CD4-positive, alpha-beta T cell treated with Interleukin-15 for 1 hour (primary cell): Measurements from ENCODE around the gene GSG1L.
"Not testable (repeated sequence)": the region's sequence is repeated elsewhere in the genome, so short reads cannot be mapped to it uniquely, and the experiment has no call there.

Source experiments
- DNase-seq: peaks from one replicate; pipeline ENCODE4 v3.0.0-alpha.2; 2020

The GSG1L gene

GRCh38 chr16:27747946-27748345 lies 315.6 kb downstream of the GSG1L start:
- DNase-seq: no peak

DNA sequence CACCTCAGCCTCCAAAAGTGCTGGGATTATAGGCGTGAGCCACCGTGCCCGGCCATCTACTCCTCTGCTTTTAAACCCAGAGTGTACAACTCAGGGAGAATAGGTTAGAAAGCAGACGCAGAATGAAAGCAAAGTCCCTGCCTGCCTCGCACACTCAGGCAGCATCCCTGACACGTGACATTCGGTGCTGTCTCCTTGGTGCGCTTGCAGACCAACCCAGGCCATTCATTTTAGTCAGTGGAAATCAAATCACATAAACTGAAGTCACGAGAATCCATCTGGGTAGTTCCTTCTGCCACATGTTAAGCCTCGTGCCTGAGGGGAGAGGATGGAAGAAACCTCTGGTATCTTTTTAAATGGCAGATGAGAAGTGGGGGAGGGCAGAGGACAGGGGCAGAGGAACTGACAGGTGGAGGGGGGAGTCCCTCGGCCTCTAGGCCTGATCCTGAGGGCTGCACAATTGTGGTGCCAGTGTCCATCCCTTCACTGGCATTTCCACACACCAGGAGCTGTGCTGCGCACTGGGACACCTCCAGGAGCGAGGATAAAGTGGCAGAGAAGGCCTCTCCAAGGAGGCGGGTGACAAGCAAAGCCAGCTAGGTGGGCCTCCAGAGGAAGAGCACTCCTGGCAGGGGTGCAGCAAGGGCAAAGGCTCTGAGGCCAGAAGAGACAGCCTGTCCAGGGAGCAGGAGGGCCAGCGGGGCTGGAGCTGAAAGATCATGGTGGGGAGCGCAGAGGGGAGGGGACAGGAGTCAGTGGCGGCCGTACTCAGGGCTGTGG lies 317.2 kb downstream of the GSG1L start:
- DNase-seq: no peak

DNA sequence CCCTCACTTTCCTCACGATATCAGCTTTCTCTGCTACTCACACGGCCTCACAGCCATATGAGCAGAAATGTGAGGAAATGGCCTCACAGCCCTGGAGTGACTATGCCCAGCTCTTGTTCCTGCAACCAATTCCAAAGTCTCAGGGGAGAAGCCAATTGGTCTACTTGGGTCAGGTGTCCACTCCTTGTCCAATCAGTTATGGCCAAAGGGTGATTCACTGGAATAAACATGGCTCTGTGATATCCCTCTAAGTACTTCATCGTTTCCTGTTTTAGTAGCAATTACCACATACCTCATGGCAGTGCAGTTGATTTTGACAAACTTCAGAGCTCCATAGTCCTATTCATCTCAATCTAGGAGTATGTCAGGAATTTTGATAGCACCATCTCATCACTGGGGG lies 318.2 kb downstream of the GSG1L start:
- no peak for DNase-seq

DNA sequence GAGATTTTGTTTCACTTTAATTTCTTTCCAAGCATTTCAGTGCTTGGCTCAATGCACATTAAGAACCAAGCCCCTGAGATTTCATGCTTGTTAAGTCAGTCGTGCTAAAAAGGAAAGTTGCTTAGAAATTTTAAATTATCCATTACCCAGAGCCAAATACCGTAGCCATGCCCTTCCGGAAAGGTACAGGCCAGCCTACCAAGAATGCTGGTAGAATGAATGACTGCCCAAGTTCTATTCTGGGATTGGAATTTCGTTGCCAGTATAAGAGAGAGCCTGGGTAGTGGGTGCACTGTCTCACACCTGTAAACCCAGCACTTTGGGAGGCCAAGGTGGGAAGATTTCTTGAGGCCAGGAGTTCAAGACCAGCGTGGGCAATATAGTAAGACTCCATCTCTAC lies 319.6 kb downstream of the GSG1L start:
- DNase-seq: no peak

GRCh38 chr16:27743001-27743400 lies 320.5 kb downstream of the GSG1L start:
- DNase-seq: not testable (repeated sequence)

DNA sequence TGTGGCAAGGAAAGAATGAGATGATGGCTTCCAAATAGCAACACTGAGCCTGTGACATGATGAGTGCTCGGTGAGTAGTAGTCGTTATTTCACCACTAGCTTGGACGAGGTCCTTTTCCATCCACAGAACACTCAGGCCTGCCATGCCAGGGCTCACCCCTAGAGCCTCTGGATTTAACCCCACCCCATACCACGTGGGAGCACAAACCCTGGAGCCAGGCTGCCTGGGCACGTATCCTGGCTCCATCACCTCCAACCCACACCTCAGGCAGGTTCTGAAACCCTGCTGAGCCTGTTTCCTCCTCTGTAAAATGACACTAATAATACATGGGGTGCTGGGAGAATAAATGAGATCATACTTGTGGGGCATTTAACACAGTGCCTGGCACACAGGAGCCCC lies 321.2 kb downstream of the GSG1L start:
- no peak for DNase-seq

DNA sequence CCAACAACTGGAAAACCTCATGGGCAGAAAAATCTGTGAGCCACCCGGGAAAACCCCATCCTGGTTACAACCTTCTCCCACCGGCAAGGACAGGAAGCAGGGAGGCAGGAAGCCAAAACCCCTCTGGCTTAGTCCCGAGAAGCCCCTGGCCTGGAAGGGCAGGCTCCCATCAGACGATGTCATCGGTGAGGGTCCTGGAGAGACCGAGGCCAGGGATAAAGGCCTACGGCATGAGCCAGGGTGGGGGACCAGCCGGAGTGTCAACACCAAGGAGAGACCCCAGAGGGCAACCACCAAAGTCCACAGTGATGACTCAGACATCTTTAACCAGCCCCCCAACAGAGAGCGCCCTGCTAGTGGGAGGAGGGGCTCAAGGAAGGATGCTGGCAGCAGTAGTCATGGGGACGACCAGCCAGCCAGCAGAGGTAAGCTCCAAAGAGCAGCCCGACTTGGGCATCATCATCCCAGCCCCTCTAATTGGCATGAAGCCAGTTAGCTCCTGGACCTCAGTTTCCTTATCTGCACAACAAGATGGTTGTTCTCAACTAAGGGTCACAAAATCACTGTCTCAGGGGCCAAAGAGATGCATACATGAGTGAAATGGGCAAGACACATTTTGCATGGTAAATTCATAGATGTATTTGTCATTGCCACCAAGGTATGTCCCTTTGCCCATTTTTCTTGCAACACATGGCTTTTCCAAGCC lies 322.9 kb downstream of the GSG1L start:
- DNase-seq: no peak

GRCh38 chr16:27739606-27740357 lies 323.7 kb downstream of the GSG1L start:
- no peak for DNase-seq

- DNase-seq: no peak
Observed at GRCh38 chr16:27738596-27738995, 324.9 kb downstream of the GSG1L start.
